HepG2 (cell line): ENCODE results near the gene ICE2. TPM values are rescaled to one million over a fixed set of nuclear protein-coding genes. Genes with fewer than 3 reads are reported as not detected.

Experiments
- ATAC-seq: fragments of 200-7000 bp; cut with Tn5 transposase; 3 replicates; pipeline ENCODE4 v1.9.1; 2020; ENCODE audit warnings: mild to moderate bottlenecking, moderate library complexity
- BruUV-seq: library from RNA; stranded (reverse); fragments of 400-500 nt; replicated peaks from 2 replicates; lab custom pipeline; 2021; lab: Mats Ljungman, UMichigan
- CTCF ChIA-PET: fragments of 300-600 bp; formaldehyde crosslinking; extraction: SDS; loops from one replicate; lab custom pipeline; 2021; ENCODE audit warnings: low total read pairs, inconsistent platforms, low intra/inter-chr PET ratio; lab: Yijun Ruan, JAX
- POLR2A ChIA-PET: fragments of 350-600 bp; sonication (Branson Sonifier 250); formaldehyde crosslinking; loops from one replicate; lab custom pipeline; 2020; ENCODE audit warnings: antibody characterized with exemption, inconsistent platforms; lab: Yijun Ruan, JAX
- DNase-seq: peaks from one replicate; pipeline ENCODE4 v3.0.0-alpha.2; 2015; ENCODE audit warnings: low spot score
- FAIRE-seq: peaks from 3 replicates; lab custom pipeline; 2011; peaks lifted over from hg19 to GRCh38; lab: Jason Lieb, UNC
- H2AFZ ChIP-seq: one replicate; pipeline ENCODE4 v1.6.1; 2011; ENCODE audit warnings: low read length, inconsistent platforms
- H3K27ac ChIP-seq: fragments of 300-600 bp; 3 replicates; pipeline ENCODE4 v1.8.0; 2011; ENCODE audit warnings: mixed run types, mild to moderate bottlenecking, mixed read lengths, low read length, inconsistent platforms; ENCODE audit not compliant: insufficient read depth; ENCODE audit errors: extremely low read length
- H3K27me3 ChIP-seq, 2 experiments: fragments of 200-600 bp in 1 of 2; 2 replicates in 1 of 2; 3 replicates in 1 of 2; pipeline versions ENCODE4 v1.6.0 to v1.8.0; 2011; ENCODE audit warnings: low read length in 2 of 2, mild to moderate bottlenecking in 2 of 2, moderate library complexity in 2 of 2, inconsistent platforms in 1 of 2; ENCODE audit not compliant: insufficient read depth in 2 of 2, control insufficient read depth in 1 of 2
- H3K36me3 ChIP-seq, 2 experiments: fragments of 200-600 bp in 1 of 2; replicated peaks in 1 of 2; 2 replicates in 1 of 2; 3 replicates in 1 of 2; pipeline versions ENCODE4 v1.5.1 to v1.8.0; 2011; ENCODE audit warnings: low read length in 2 of 2, inconsistent platforms in 1 of 2; ENCODE audit not compliant: insufficient read depth in 2 of 2, control insufficient read depth in 1 of 2
- H3K4me1 ChIP-seq: 2 replicates; pipeline ENCODE4 v1.5.1; 2012; ENCODE audit warnings: low read length, inconsistent platforms; ENCODE audit not compliant: insufficient read depth
- H3K4me2 ChIP-seq: 2 replicates; pipeline ENCODE4 v1.6.0; 2011; ENCODE audit warnings: low read depth, low read length, inconsistent platforms
- H3K4me3 ChIP-seq, 3 experiments: fragments of 200-600 bp in 1 of 3; sonication (generic), shearing (Covaris generic) in 1 of 3; replicated peaks in 1 of 3; 2 replicates each; pipeline ENCODE4 v1.5.1; 2011 to 2016; ENCODE audit warnings: low read length in 3 of 3, inconsistent platforms in 2 of 3, low read depth in 2 of 3, mild to moderate bottlenecking in 2 of 3, control low read depth in 1 of 3, mixed read lengths in 1 of 3; ENCODE audit not compliant: insufficient read depth in 1 of 3
- H3K79me2 ChIP-seq: one replicate; pipeline ENCODE4 v1.6.1; 2011; ENCODE audit warnings: low read length, inconsistent platforms; ENCODE audit not compliant: insufficient read depth
- H3K9ac ChIP-seq: 2 replicates; pipeline ENCODE4 v1.6.0; 2011; ENCODE audit warnings: mild to moderate bottlenecking, low read depth, low read length, inconsistent platforms; ENCODE audit not compliant: insufficient read depth
- H3K9me3 ChIP-seq: 2 replicates; pipeline ENCODE4 v1.5.1; 2012; ENCODE audit warnings: mild to moderate bottlenecking, low read length
- H4K20me1 ChIP-seq: 2 replicates; pipeline ENCODE4 v1.6.0; 2011; ENCODE audit warnings: inconsistent platforms, mild to moderate bottlenecking, low read length, moderate library complexity; ENCODE audit not compliant: insufficient read depth
- ATF7-NPFF ChIP-seq: sonication (generic); formaldehyde crosslinking; IDR thresholded peaks from 2 replicates; pipeline ENCODE4 v1.8.1; 2023; ENCODE audit warnings: mild to moderate bottlenecking, low read depth, missing genetic modification reagents, moderate library complexity
- BCL6 ChIP-seq: IDR thresholded peaks from 2 replicates; pipeline ENCODE4 v1.6.1; 2016; ENCODE audit warnings: missing genetic modification reagents, missing compliant biosample characterization
- NFATC3 ChIP-seq: sonication (generic); formaldehyde crosslinking; IDR thresholded peaks from 2 replicates; pipeline ENCODE4 v1.5.1; 2020; ENCODE audit warnings: mild to moderate bottlenecking, missing genetic modification reagents
- TEAD2 ChIP-seq: sonication (generic); formaldehyde crosslinking; IDR thresholded peaks from 2 replicates; pipeline ENCODE4 v1.9.0; 2021; ENCODE audit warnings: missing genetic modification reagents
- TEAD3 ChIP-seq: optimal IDR thresholded peaks from 2 replicates; pipeline ENCODE3; 2016; ENCODE audit warnings: borderline replicate concordance
- ZNF580 ChIP-seq: IDR thresholded peaks from 2 replicates; pipeline ENCODE4 v1.6.1; 2016; ENCODE audit warnings: low read depth, borderline replicate concordance
- WGBS: methylation state at CpG from one replicate; pipeline ENCODE4 v1.1.6; 2017; ENCODE audit warnings: low lambda C conversion rate; 5-methylcytosine and 5-hydroxymethylcytosine counted together
- in situ Hi-C: cut with HindIII; loops from 2 replicates; pipeline ENCODE4 v1.10.0; 2017; ENCODE audit warnings: low pct_unique_long_range_greater_than_20kb; ENCODE audit not compliant: extremely low pct_ligation_motif_present
- intact Hi-C: fragments of 100-400 bp; cut with micrococcal nuclease; formaldehyde crosslinking; loops from one replicate; pipeline ENCODE4 v1.10.0; 2022; ENCODE audit not compliant: unreplicated experiment
- polyA plus RNA-seq, 8 experiments: library from polyadenylated mRNA; depleted of rRNA in 3 of 8; stranded (reverse) in 7 of 8; unstranded in 1 of 8; fragments of >200 nt; fragmentation: Illumina TruSeq in 4 of 8; extraction: Trizol in 4 of 8; gene quantifications; 2 replicates each; pipeline versions ENCODE4 v1.2.1 to v1.2.3, GENCODE V29; 2011 to 2016; ENCODE audit warnings: low read depth in 4 of 8, missing spikeins in 1 of 8, mixed read lengths in 1 of 8; ENCODE audit not compliant: insufficient read depth in 1 of 8
- total RNA-seq, 5 experiments: library from RNA; depleted of rRNA; stranded (reverse); fragments of >200 nt; fragmentation: Illumina TruSeq; extraction: Trizol; gene quantifications; 2 replicates each; pipeline ENCODE4 v1.2.3, GENCODE V29; 2016; ENCODE audit warnings: low read depth in 1 of 5
- TF ChIP-seq, protein P1 (sequence below): IDR thresholded peaks from 2 replicates; pipeline ENCODE4 v1.6.1; 2012; ENCODE audit warnings: low read depth, low read length, improper control_type of control experiment
- TF ChIP-seq, protein P2 (sequence below): sonication (generic); formaldehyde crosslinking; conservative IDR thresholded peaks from 2 replicates; pipeline ENCODE4 v1.4.0; 2020; ENCODE audit warnings: mild to moderate bottlenecking, missing genetic modification reagents, moderate library complexity

Gene ICE2
- total and polyA plus RNA-seq, 2 of the 13 experiments (the other 11 are each of a cell fraction or from before 2014, with no cell fraction given), result 24.8 to 26.4 TPM

DNA sequence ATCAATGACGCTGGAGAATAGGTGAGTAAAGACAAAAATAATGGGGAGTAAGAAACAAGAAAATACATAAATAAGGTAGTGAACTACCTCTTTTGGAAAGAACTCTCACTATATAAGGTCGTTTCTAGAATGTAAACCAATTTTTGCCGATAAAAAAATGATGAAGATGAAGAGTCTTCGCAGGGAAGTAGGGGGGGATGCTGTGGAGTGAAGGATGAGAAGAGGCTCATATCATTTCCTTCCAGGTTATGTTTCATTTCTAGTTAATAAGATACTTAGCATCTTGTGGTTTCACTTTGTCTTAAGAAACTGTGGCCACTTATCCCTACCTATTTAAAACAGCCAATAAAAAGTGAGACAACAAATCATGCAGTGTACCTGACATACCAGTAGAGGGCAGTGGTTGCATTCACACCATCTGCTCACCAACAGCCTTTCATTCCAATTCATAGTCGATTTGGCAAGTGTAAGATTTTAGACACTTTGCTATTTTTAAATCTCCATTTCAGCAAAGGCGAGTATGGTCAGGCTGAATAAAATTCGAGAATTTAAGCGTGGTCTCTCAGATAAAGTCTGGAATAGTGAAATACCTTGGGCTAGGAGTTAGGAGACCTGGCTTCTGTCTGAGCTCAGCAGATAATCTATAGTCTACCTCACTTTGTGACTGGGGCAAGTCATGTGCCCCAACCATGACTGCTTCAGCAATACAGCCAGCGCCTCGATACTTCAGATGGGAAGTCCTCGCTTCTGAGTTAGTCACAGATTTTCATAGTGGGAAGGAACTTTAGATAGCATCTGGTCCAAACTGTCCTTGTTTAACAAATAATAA is 28.9 kb upstream of the ICE2 start (continued):
- TF ChIP-seq, protein P1, sequence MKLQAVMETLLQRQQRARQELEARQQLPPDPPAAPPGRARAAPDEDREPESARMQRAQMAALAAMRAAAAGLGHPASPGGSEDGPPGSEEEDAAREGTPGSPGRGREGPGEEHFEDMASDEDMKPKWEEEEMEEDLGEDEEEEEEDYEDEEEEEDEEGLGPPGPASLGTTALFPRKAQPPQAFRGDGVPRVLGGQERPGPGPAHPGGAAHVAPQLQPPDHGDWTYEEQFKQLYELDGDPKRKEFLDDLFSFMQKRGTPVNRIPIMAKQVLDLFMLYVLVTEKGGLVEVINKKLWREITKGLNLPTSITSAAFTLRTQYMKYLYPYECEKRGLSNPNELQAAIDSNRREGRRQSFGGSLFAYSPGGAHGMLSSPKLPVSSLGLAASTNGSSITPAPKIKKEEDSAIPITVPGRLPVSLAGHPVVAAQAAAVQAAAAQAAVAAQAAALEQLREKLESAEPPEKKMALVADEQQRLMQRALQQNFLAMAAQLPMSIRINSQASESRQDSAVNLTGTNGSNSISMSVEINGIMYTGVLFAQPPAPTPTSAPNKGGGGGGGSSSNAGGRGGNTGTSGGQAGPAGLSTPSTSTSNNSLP, result peak; percentile 67
- no peak for TF ChIP-seq ATF7-NPFF
- TF ChIP-seq TEAD2 (CRISPR knock-in tag), result no peak
- no peak for TF ChIP-seq NFATC3 (CRISPR knock-in tag)
- peak; percentile 66 for TF ChIP-seq TEAD3 (CRISPR knock-in tag)
- 0 out of 2 replicates have a peak, but pooled peaks have one; percentile 27 for TF ChIP-seq ZNF580
- 0 out of 2 replicates have a peak, but pooled peaks have one; percentile 10 for TF ChIP-seq BCL6 (CRISPR knock-in tag)

DNA sequence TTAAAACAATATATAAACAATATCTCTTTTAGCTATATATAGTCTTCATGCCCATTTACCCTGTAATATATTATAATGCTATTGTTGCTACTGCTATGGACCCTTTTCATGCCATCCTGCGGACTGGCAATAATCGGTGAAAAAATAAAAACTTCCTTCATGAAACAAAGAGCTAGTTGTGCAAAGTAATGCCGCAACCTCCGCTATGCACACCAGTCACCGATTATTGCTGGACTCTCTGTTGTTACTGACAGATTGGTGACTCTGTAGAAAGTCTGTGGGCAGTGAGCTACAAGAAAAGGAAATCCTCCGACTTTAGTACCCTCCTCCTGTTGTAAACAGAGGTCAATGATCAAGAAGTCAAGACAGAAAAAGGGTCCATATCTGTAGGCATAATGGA is 17.9 kb upstream of the ICE2 start:
- CTCF ChIA-PET, result no interaction called here
- ATAC-seq, result no peak
- Histone ChIP-seq H3K4me3 (no peak overlapping the region), H3K36me3 (peaks cover 10 to 46% of the 10 kb centered on the region in 2 experiments), H3K4me1 (peaks cover 29% of the 10 kb centered on the region), H2AFZ (no peak overlapping the region), H3K27ac (no peak overlapping the region), H3K9me3 (no peaks in the 10 kb centered on the region), H4K20me1 (no peaks in the 10 kb centered on the region), H3K27me3 (no peaks in the 10 kb centered on the region), H3K79me2 (no peaks in the 10 kb centered on the region), H3K4me2 (no peak overlapping the region), H3K9ac (no peak overlapping the region)
- intact Hi-C loops, result no loop called here
- POLR2A ChIA-PET, result no interaction called here
- DNase-seq, result no peak
- no TSS peak for BruUV-seq
- WGBS, result 98% methylated on average over 6 of the region's 6 CpGs
- FAIRE-seq, result no peak
- in situ Hi-C loops, result no loop called here
- TF ChIP-seq, protein P2, sequence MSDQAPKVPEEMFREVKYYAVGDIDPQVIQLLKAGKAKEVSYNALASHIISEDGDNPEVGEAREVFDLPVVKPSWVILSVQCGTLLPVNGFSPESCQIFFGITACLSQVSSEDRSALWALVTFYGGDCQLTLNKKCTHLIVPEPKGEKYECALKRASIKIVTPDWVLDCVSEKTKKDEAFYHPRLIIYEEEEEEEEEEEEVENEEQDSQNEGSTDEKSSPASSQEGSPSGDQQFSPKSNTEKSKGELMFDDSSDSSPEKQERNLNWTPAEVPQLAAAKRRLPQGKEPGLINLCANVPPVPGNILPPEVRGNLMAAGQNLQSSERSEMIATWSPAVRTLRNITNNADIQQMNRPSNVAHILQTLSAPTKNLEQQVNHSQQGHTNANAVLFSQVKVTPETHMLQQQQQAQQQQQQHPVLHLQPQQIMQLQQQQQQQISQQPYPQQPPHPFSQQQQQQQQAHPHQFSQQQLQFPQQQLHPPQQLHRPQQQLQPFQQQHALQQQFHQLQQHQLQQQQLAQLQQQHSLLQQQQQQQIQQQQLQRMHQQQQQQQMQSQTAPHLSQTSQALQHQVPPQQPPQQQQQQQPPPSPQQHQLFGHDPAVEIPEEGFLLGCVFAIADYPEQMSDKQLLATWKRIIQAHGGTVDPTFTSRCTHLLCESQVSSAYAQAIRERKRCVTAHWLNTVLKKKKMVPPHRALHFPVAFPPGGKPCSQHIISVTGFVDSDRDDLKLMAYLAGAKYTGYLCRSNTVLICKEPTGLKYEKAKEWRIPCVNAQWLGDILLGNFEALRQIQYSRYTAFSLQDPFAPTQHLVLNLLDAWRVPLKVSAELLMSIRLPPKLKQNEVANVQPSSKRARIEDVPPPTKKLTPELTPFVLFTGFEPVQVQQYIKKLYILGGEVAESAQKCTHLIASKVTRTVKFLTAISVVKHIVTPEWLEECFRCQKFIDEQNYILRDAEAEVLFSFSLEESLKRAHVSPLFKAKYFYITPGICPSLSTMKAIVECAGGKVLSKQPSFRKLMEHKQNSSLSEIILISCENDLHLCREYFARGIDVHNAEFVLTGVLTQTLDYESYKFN (CRISPR knock-in tag), result no peak
